ENCODE data around the gene ARHGAP1. TPM values are rescaled to one million over a fixed set of nuclear protein-coding genes. Genes with fewer than 3 reads are reported as not detected.

The ARHGAP1 gene
- total and polyA plus RNA-seq, 2 of the 4 experiments (the other 2 are of a cell fraction): 46.6 to 78.8 TPM

GRCh38 chr11:46706886-46707285 is 6.5 kb upstream of the ARHGAP1 start:
- Histone ChIP-seq H2BK120ac (ENCODE audit: low read depth, low read length) (no peak overlapping the region), H4K91ac (ENCODE audit: insufficient read depth, low read depth, low read length) (no peak overlapping the region), H3K79me1 (ENCODE audit: low read depth in 1 of 2, low read length in 2 of 2) (peaks cover 15 to 59% of the 10 kb centered on the region in 2 experiments), H2BK5ac (ENCODE audit: low read depth, low read length, poor library complexity, severe bottlenecking) (no peak overlapping the region), H3K56ac (ENCODE audit: extremely low read depth, insufficient read depth, low read length) (no peak overlapping the region), H4K20me1 (ENCODE audit: insufficient read depth, low read length) (no peaks in the 10 kb centered on the region; the same call in 1 of the 2 replicates), H3K27me3 (ENCODE audit: control insufficient read depth, insufficient read depth, low read length) (no peaks in the 10 kb centered on the region), H3K9me1 (ENCODE audit: insufficient read depth, low read length) (peaks cover 5% of the 10 kb centered on the region), H2BK20ac (ENCODE audit: low read depth, low read length) (no peak overlapping the region), H4K5ac (ENCODE audit: low read depth, low read length) (no peak overlapping the region), H2AK5ac (ENCODE audit: low read depth, low read length) (no peak overlapping the region), H3K9ac (ENCODE audit: low read depth, low read length) (no peak overlapping the region), H2BK15ac (ENCODE audit: low read depth, low read length) (no peak overlapping the region), H3K4me1 (ENCODE audit: control insufficient read depth, insufficient read depth, low read length) (peaks cover 5% of the 10 kb centered on the region), H3K9me3 (ENCODE audit: control insufficient read depth, insufficient read depth, low read length) (no peaks in the 10 kb centered on the region), H3K27ac (ENCODE audit: insufficient read depth, low read length) (no peak overlapping the region), H3K18ac (ENCODE audit: low read depth, low read length) (no peak overlapping the region), H4K8ac (ENCODE audit: low read depth in 2 of 2, low read length in 2 of 2) (no peak overlapping the region), H3K4ac (ENCODE audit: low read depth, low read length) (no peak overlapping the region), H3K36me3 (ENCODE audit: control insufficient read depth, insufficient read depth, low read length) (peaks cover 50% of the 10 kb centered on the region), H3K14ac (replicated peaks; ENCODE audit: low read depth, low read length) (no peak overlapping the region), H3K4me2 (ENCODE audit: low read depth, low read length) (no peak overlapping the region), H3K4me3 (ENCODE audit: insufficient read depth, low read depth, low read length) (no peak overlapping the region), H2AFZ (replicated peaks; ENCODE audit: low read length, poor library complexity) (no peak overlapping the region), H2AK9ac (replicated peaks; ENCODE audit: low read depth, low read length, poor library complexity) (no peak overlapping the region), H3K23ac (ENCODE audit: low read depth, low read length) (no peak overlapping the region)
- TF ChIP-seq, protein P1, sequence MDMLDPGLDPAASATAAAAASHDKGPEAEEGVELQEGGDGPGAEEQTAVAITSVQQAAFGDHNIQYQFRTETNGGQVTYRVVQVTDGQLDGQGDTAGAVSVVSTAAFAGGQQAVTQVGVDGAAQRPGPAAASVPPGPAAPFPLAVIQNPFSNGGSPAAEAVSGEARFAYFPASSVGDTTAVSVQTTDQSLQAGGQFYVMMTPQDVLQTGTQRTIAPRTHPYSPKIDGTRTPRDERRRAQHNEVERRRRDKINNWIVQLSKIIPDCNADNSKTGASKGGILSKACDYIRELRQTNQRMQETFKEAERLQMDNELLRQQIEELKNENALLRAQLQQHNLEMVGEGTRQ (IDR thresholded peaks at IDR 0.05; ENCODE audit: low read depth, low read length): no peak
- TF ChIP-seq CTCF (conservative IDR thresholded peaks at IDR 0.05; ENCODE audit: low read depth, low read length) (no peak), CHD1 (IDR thresholded peaks at IDR 0.05; ENCODE audit: low read depth, low read length) (no peak), BHLHE40 (IDR thresholded peaks at IDR 0.05; ENCODE audit: low read depth, low read length) (no peak), ELK1 (IDR thresholded peaks at IDR 0.05; ENCODE audit: borderline replicate concordance, low read depth, low read length) (no peak), MAZ (IDR thresholded peaks at IDR 0.05; ENCODE audit: borderline replicate concordance, low read depth, low read length) (no peak), FOS (IDR thresholded peaks at IDR 0.05; ENCODE audit: low read depth, low read length) (no peak), RCOR1 (IDR thresholded peaks at IDR 0.05; ENCODE audit: insufficient replicate concordance, low read length) (no peak), RFX5 (IDR thresholded peaks at IDR 0.05; ENCODE audit: low read depth, low read length) (no peak), POLR2A (IDR thresholded peaks at IDR 0.05; ENCODE audit: low read depth, low read length) (no peak), MXI1 (IDR thresholded peaks at IDR 0.05; ENCODE audit: borderline replicate concordance, low read depth, low read length) (no peak), MAFK (IDR thresholded peaks at IDR 0.05; ENCODE audit: low read depth, low read length) (no peak)
- CTCF ChIA-PET: no interaction called here
- dilution Hi-C loops (cut with HindIII; ENCODE audit: low sequenced_read_pairs, unreplicated experiment): no loop called here
- DNase-seq: no peak
- POLR2A ChIA-PET (ENCODE audit: unreplicated experiment): no interaction called here
- intact Hi-C loops (cut with micrococcal nuclease): no loop called here
- WGBS, 2 experiments (ENCODE audit: extremely low coverage in 2 of 2, insufficient read length in 1 of 2): 84% methylated on average over 6 of the region's 7 CpGs; no CpG with 5 or more reads in 1 of the 2 experiments
- no TSS peak for BruUV-seq (replicated peaks)
- no peak for ATAC-seq (ENCODE audit: low read depth)
- in situ Hi-C loops (cut with MboI; ENCODE audit: low sequenced_read_pairs): no loop called here
